Left lung (tissue), 10 donors: ENCODE results near the gene KCNJ13. TPM values are rescaled to one million over a fixed set of nuclear protein-coding genes. Genes with fewer than 3 reads are reported as not detected.

ENCODE experiments used
- ATAC-seq: fragments of 200-7000 bp; cut with Tn5 transposase; one replicate; pipeline ENCODE4 v1.9.1; 2020; ENCODE audit warnings: moderate library complexity
- DNase-seq, 4 donors: peaks; one replicate each; pipeline ENCODE4 v3.0.0-alpha.2; 2013 to 2020
- H3K27ac ChIP-seq, 2 donors: fragments of 200-600 bp; sonication (generic) in 1 of 2; one replicate each; pipeline versions ENCODE4 v1.5.0 to v1.8.0; 2020 to 2021
- H3K27me3 ChIP-seq, 2 donors: fragments of 200-600 bp; sonication (generic) in 1 of 2; one replicate each; pipeline versions ENCODE4 v1.5.0 to v1.8.0; 2020 to 2021
- H3K36me3 ChIP-seq, 2 donors: fragments of 200-600 bp; sonication (generic) in 1 of 2; one replicate each; pipeline versions ENCODE4 v1.5.0 to v1.8.0; 2020 to 2021
- H3K4me1 ChIP-seq, 2 donors: fragments of 200-600 bp; one replicate each; pipeline ENCODE4 v1.8.0; 2021
- H3K4me3 ChIP-seq, 2 donors: fragments of 200-600 bp; sonication (generic) in 1 of 2; one replicate each; pipeline versions ENCODE4 v1.5.0 to v1.8.0; 2020 to 2021; ENCODE audit warnings: mild to moderate bottlenecking in 1 of 2
- H3K9me3 ChIP-seq, 2 donors: fragments of 200-600 bp; sonication (generic) in 1 of 2; one replicate each; pipeline versions ENCODE4 v1.5.0 to v1.8.0; 2020 to 2021
- CTCF ChIP-seq, 2 donors: fragments of 200-600 bp; sonication (generic) in 1 of 2; IDR thresholded peaks; one replicate each; pipeline versions ENCODE4 v1.5.0 to v1.8.0; 2021; ENCODE audit warnings: antibody characterized with exemption in 2 of 2
- intact Hi-C, 2 donors: fragments of 100-400 bp; cut with DNase I; formaldehyde crosslinking; loops; one replicate each; pipeline versions ENCODE4 v1.11.2 to v1.14.2; 2022
- polyA plus RNA-seq, 6 donors: library from polyadenylated mRNA; unstranded; fragments of 120-200 nt; gene quantifications; one replicate each; pipeline ENCODE4 v1.2.1, GENCODE V29; 2013; ENCODE audit not compliant: insufficient read length in 6 of 6
- total RNA-seq, 2 donors: library from RNA; stranded (reverse); fragmentation: NEBNext Ultra II Directional; extraction: Animal tissue kit (Norgen Biotek cat#: 25700); gene quantifications; one replicate each; pipeline ENCODE4 v1.2.1, GENCODE V29; 2021
- donor health status: DM: no; HTN: yes; CAD: no.
- donor health status: DM: no; HTN: no; CAD: no.

KCNJ13 gene
- total and polyA plus RNA-seq, 8 donors: 5.3 to 12.0 (median 6.2) TPM; not detected in 2

DNA sequence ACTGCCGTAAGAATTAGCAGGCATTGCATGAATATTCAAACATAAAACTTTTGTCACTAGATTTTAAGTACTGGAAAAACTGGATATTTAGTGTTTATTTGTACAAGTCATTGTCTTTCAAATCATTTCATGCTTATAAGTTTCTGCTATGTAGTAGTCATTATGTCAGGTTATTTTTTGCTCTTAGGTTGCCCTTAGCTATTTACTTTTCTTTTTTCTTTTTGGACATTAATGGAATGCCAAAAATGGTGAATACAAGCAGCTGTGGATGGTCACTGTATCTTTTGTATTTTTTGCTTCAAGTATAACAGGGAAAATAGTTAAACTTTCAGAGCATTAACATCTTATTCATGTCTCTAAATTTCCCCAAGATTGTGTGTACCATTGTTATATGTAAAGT, 18.6 kb upstream of the KCNJ13 start:
- TF ChIP-seq CTCF (IDR thresholded peaks at IDR 0.05): no peak
- H3K27ac ChIP-seq: no peak overlapping the region
- H3K27me3 ChIP-seq: no peaks in the 10 kb centered on the region
- ATAC-seq (no peak), DNase-seq (no peak)
- H3K4me1 ChIP-seq: no peaks in the 10 kb centered on the region
- no peaks in the 10 kb centered on the region for H3K9me3 ChIP-seq
- no peak overlapping the region for H3K4me3 ChIP-seq
- intact Hi-C loops: no loop called here
- peaks cover 6 to 90% of the 10 kb centered on the region in 2 donors for H3K36me3 ChIP-seq

DNA sequence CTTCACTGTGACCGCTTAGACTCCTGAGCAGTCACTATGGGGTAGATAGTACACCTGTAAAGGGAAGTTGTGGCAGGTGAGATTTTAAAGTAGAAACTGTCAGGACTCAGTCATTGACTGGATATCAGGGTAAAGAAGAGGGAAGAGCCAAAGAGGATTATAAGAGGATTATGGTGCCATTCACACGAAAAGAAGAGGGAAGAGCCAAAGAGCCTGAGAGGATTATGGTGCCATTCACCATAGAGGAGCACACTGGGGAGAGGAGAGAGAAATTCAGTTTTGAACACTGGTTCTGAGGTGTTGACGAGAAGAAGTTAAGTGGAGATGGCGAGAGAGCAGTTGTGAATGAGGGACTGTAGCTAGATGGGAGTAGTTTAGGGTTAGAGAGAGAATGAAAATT, 16.9 kb upstream of the KCNJ13 start:
- peaks cover 6 to 97% of the 10 kb centered on the region in 2 donors for H3K36me3 ChIP-seq

DNA sequence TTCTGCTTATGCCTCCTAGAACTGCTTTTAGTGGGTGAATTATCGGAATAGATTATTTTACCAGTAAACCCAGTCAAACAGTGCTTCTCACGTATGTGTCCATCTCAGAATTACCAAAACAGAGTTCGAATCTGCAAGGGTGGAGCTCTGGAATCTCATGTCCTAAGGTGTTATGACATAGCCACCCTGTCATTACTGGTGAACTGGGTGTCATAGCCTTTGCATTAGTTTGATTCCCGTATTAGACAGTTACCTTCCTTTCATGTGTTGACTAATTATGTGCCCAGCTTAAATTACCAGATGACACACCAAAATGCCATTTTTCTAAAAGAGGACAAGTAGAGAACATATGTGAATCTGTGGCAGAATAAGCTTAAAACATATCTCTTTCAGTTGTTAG, 15.2 kb upstream of the KCNJ13 start:
- ATAC-seq (no peak), DNase-seq (no peak)
- intact Hi-C loops: no loop called here
- peaks cover 6 to 97% of the 10 kb centered on the region in 2 donors for H3K36me3 ChIP-seq
- no peaks in the 10 kb centered on the region for H3K4me1 ChIP-seq
- H3K4me3 ChIP-seq: no peak overlapping the region
- no peak overlapping the region for H3K27ac ChIP-seq
- H3K9me3 ChIP-seq: no peaks in the 10 kb centered on the region
- H3K27me3 ChIP-seq: no peaks in the 10 kb centered on the region
- TF ChIP-seq CTCF (IDR thresholded peaks at IDR 0.05): no peak

More for the DNA sequence above, 16.9 kb upstream of the KCNJ13 start:
- TF ChIP-seq CTCF (IDR thresholded peaks at IDR 0.05): no peak
- H3K9me3 ChIP-seq: no peaks in the 10 kb centered on the region
- no peak for ATAC-seq
- no peak overlapping the region for H3K4me3 ChIP-seq
- H3K27ac ChIP-seq: no peak overlapping the region
- intact Hi-C loops: no loop called here
- no peaks in the 10 kb centered on the region for H3K27me3 ChIP-seq
- no peaks in the 10 kb centered on the region for H3K4me1 ChIP-seq
- no peak for DNase-seq

DNA sequence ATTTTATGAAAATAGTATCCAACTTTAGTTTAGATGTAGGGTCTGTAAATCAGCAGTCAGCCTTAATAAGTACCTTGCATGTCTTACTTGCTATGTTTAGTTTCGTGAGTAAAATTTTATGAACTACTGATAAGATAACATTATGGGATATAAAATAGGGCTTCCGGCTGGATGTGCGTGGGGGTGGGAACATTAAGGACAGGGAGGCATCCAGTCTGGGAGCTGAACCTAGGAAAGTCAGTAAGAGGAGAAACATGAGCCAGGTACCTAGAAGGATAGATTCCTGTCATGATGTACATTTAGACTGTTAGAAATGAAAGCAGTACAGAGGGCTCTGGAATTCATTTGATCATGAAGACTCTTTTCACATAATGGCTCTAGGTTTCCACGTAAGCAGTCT, 12.7 kb upstream of the KCNJ13 start:
- intact Hi-C loops: no loop called here
- DNase-seq (no peak), ATAC-seq (no peak)
- TF ChIP-seq CTCF (IDR thresholded peaks at IDR 0.05): no peak
- peaks cover 6 to 81% of the 10 kb centered on the region in 2 donors for H3K36me3 ChIP-seq
- no peaks in the 10 kb centered on the region for H3K4me1 ChIP-seq
- H3K27ac ChIP-seq: no peak overlapping the region
- no peak overlapping the region for H3K4me3 ChIP-seq
- H3K27me3 ChIP-seq: no peaks in the 10 kb centered on the region
- H3K9me3 ChIP-seq: no peaks in the 10 kb centered on the region

GRCh38 chr2:232787806-232788205, 11.4 kb upstream of the KCNJ13 start:
- H3K4me3 ChIP-seq: no peak overlapping the region
- TF ChIP-seq CTCF (IDR thresholded peaks at IDR 0.05): no peak
- no peak overlapping the region for H3K27ac ChIP-seq
- H3K36me3 ChIP-seq: peaks cover 6 to 69% of the 10 kb centered on the region in 2 donors
- H3K9me3 ChIP-seq: no peaks in the 10 kb centered on the region
- no peaks in the 10 kb centered on the region for H3K27me3 ChIP-seq
- intact Hi-C loops: no loop called here
- no peaks in the 10 kb centered on the region for H3K4me1 ChIP-seq
- DNase-seq: no peak
- ATAC-seq: no peak
